DMS153 treated with DMSO at 0.1 percent for 48 hours (cell line): ENCODE results near the gene ETS1.
A peak's percentile ranks its signal among the peaks of the same experiment; 100 is the strongest.
"Not testable (repeated sequence)": the region's sequence is repeated elsewhere in the genome, so short reads cannot be mapped to it uniquely, and the experiment has no call there.

Experiments used
- DNase-seq: peaks from one replicate; lab custom pipeline; 2025; ENCODE audit not compliant: unreplicated experiment; lab: John Stamatoyannopoulos, UW

ETS1 gene

GRCh38 chr11:128448200-128448886 is 139.0 kb downstream of the ETS1 start:
- DNase-seq: peak; percentile 27

DNA sequence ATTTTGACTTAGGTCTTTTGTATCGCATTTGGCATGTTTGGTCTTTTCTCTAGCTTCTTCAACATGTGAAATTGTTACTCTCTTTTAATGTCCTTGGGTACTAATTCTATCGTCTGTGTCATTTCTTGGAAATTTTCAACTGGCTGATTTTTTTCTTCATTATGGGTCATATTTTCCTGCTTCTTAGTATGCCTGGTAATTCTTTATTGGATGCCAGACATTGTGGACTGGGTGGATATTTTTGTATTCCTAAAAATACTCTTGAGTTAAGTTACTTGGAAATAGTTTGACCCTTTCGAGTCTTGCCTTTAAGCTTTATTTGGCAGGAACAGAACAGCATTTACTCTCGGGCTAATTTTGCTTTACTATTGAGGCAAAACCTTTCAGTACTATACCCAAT is 140.1 kb downstream of the ETS1 start:
- DNase-seq: no peak

- DNase-seq: not testable (repeated sequence)
Observed at GRCh38 chr11:128445921-128446320, 141.4 kb downstream of the ETS1 start.

DNA sequence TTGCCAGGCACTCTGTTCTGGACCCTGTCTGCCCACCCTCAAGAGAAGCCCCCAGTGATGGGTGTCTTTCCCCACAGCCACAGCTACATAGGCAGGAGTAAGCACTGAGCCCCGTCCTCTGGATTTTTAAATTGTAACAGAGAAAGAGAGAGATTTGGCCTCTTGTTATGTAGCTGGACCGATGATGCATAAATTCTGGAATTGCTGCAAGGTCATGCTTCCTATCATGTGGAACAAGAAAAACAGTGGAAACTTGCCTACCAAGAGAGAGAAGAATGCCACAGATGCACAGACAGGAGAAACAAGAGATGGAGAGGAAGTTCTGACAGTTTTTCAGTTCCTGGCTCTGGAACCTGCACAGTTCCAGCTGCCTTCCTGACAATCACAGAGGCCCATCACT is 150.2 kb downstream of the ETS1 start:
- DNase-seq: no peak

GRCh38 chr11:128434818-128435217 is 152.5 kb downstream of the ETS1 start:
- DNase-seq: no peak

- DNase-seq: no peak
Observed at GRCh38 chr11:128434411-128434810, 152.9 kb downstream of the ETS1 start.

DNA sequence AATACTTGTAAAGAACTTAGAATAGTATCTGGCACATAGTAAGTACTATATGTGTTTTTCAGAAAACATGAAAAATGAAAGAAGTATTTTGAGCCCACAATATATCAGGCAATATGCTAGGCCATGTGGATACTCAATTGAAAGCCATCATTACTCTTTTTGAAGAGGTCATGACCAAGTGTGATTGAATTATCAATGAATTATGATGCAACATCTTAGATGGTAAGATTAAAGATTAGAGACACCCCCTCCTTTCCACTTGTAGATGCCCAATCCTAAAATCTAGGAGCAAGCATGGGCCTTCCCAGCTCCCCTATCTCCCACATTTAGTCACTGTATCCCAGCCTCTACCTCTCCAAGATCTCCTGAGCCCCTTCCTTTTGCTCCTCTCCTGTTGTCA is 154.4 kb downstream of the ETS1 start:
- no peak for DNase-seq

GRCh38 chr11:128431931-128432330 is 155.4 kb downstream of the ETS1 start:
- DNase-seq: no peak

GRCh38 chr11:128428935-128429334 is 158.4 kb downstream of the ETS1 start:
- no peak for DNase-seq

- peak; percentile 77 for DNase-seq
Observed at GRCh38 chr11:128424851-128425285, 162.5 kb downstream of the ETS1 start.

GRCh38 chr11:128424271-128424711 is 163.1 kb downstream of the ETS1 start:
- peak; percentile 58 for DNase-seq

DNA sequence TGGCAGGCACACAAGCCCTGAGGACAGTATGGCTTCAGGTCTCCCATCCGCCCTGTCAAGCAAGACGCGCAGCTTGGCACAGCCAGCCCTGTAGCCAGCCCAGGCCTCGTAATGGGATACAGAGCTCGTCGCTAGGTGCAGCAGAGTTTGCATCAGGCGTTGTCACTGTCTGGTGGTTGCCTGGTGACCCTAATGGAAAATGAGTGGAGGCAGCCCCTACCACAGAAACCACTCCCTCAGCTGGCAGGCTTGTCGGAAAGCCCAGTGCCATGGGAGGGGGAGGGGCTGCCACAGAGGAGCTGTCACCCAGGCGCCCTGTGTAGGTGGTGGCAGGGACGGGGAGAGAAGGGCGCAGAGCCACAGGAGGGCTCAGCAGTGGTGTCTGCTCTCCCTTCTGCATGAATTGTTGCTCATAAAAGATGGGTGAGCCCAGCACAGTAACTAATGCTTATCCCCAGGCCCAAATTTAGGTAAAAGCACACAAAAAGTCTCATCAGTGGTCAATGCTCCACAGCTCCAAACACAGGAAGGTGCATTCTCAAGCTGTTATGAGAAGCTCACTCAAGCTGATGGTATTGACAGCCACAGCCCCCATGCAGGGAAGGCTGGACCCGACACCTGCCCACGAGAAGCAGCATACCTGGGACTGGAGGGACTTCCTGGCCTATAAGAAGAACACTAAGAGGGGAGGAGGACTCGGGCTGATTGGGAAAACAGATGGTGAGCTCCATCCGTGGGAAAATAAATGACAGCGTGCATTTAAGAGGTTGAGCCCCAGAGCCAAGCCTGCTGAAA is 164.6 kb downstream of the ETS1 start:
- peak; percentile 97 for DNase-seq

DNA sequence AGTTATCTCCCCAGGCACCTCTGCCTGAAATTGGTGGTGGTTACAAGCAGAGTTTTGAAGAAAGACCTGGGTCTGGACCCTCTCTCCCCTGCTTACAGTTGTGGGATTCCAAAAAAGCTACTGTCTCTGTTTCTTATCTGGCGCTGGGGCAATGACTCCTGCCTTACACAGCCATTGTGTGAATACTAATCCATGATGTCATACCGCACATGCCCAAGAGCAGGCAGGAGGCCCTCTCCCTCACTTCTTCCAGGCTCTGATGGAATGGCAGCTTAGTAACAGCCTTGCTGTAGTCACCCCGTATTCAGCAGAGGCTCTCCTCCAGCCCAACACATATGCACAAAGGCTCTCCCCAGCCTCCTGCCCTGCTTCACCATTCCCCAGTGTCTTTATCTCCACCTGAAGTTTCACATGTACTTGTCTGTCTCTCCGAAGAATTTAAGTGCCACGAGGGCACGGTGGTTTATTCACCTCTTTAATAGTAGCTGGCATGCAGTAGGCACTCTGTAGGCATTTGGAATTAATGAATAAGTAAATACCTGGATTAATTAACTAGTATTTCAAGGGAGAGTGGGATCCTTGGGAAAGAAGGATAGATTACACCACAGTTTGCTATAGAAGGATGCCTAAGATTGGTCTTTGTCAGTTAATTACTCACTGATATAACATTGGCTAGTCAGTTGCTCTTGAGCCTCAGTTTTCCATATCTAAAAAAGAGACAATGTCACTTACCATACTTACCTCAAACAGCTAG is 165.6 kb downstream of the ETS1 start:
- no peak for DNase-seq

- DNase-seq: no peak
Observed at GRCh38 chr11:128420951-128421350, 166.4 kb downstream of the ETS1 start.

DNA sequence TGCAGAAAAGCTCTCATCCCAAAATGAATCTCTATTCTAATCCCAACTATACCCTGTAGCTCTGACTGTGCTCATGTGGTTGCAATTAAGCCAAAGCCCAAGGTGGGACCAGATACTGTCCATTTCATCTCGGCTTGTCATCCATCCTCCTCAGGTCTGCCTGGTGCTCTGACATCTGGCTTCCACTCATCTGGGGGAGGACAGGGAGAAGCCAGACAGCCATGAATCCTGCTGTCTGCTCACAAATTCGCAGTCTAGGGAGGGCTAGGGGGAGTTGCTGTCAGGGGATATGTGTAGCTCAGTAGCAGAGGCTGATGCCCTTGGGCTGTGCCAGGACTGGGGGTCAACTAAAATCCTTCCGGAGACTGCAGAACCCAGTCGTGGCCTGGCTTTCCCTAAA is 167.1 kb downstream of the ETS1 start:
- DNase-seq: no peak

GRCh38 chr11:128419012-128419767 is 168.2 kb downstream of the ETS1 start:
- DNase-seq: no peak

GRCh38 chr11:128417607-128418324 is 169.6 kb downstream of the ETS1 start:
- DNase-seq: no peak

- DNase-seq: no peak
Observed at GRCh38 chr11:128416976-128417375, 170.4 kb downstream of the ETS1 start.

DNA sequence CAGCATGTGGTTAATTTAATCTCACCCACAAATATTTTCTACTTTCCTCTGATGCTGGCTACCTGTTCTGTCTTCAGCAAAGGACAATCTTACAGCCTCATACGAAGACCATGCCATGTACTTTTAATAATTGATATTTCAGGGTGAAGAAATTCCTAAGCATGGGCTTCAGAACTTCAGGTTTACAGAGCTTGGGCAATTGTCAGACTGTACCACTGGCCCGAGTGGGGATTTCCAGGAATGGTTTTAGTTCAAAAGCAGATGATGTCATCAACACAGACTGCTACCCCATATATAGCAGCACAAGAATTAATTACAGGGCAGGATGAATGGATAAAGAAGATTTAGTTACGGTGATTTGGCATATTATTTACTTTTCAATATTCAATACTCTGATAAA is 171.8 kb downstream of the ETS1 start:
- DNase-seq: no peak
